ENCODE data around the gene LONRF3. TPM values are rescaled to one million over a fixed set of nuclear protein-coding genes. Genes with fewer than 3 reads are reported as not detected.

LONRF3 gene
- total RNA-seq (10 to 100 TPM in 1 of 2 experiments, 1 to 10 TPM in 1; 8.7 to 10.6 TPM), polyA plus RNA-seq (1 to 10 TPM; 2.5 to 2.8 TPM)

- no peaks in the 10 kb centered on the region for H3K9me3 ChIP-seq (ENCODE audit: control insufficient read depth in 1 of 2, low read length in 2 of 2)
- ChIA-PET POLR2A (ENCODE audit: partially characterized antibody) (interaction anchor here (0.7 to 1.3 kb wide), 6 partner anchors 12 to 35 kb away, joined by 3 to 5 read pairs (median 4); no protein-coding TSS in a partner anchor), CTCF (ENCODE audit: partially characterized antibody) (interaction anchor here (0.8 to 1.9 kb wide), 5 partner anchors 16 to 127 kb away, joined by 3 to 10 read pairs (median 4); no protein-coding TSS in a partner anchor)
- H3K36me3 ChIP-seq (ENCODE audit: insufficient read depth, low read length), result no peaks in the 10 kb centered on the region
- H3K27me3 ChIP-seq (ENCODE audit: insufficient read depth, low read length), result no peaks in the 10 kb centered on the region
- peak; percentile 60 to 82 (median 69) for DNase-seq
- H3K4me1 ChIP-seq (ENCODE audit: insufficient read depth, low read length), result peaks cover 23% of the 10 kb centered on the region
- Mint-ChIP-seq H3K4me3 (peak within 1 kb of the TSS; percentile 89 to 98 (median 92)), H3K27me3 (peaks cover 3 to 6% of the 10 kb centered on the region in 2 donors), H3K27ac (peak within 1 kb of the TSS; percentile 85 to 95 (median 94)), H3K4me1 (peaks cover 3 to 44% (median 15%) of the 10 kb centered on the region in 4 donors), H3K36me3 (peaks cover under 1 to 5% of the 10 kb centered on the region in 2 donors), H3K9me3 (no peaks in the 10 kb centered on the region)
- intact Hi-C loops (cut with micrococcal nuclease), result loop anchor here (2.0 to 10.0 kb wide), 2 partner anchors 19 to 601 kb away; partner anchors contain the start of gene UBE2A
- peak within 1 kb of the TSS; percentile 6 to 57 for H3K4me3 ChIP-seq (ENCODE audit: low read length in 2 of 2)
- H3K27ac ChIP-seq (ENCODE audit: low read depth, low read length), result peak within 1 kb of the TSS; percentile 45
Observed at GRCh38 chrX:118974088-118974907, at the start of gene LONRF3. LONRF3 (plus strand) TSS chrX:118974618; CDS start chrX:118974781, 163 bp downstream.

- CTCF ChIA-PET (ENCODE audit: partially characterized antibody), result no interaction called here
- peaks cover 0 to 2% (median 0%) of the 10 kb centered on the region in 4 donors for H3K4me1 Mint-ChIP-seq
- intact Hi-C loops (cut with micrococcal nuclease), result no loop called here
Observed at GRCh38 chrX:118928151-118928550, 46.3 kb upstream of the LONRF3 start.

GRCh38 chrX:118935352-118935751 is 39.1 kb upstream of the LONRF3 start:
- H3K27ac ChIP-seq (ENCODE audit: low read depth, low read length), result no peak overlapping the region
- H3K4me1 ChIP-seq (ENCODE audit: insufficient read depth, low read length), result no peaks in the 10 kb centered on the region
- no peaks in the 10 kb centered on the region for H3K36me3 ChIP-seq (ENCODE audit: insufficient read depth, low read length)
- no peak overlapping the region for H3K4me3 ChIP-seq (ENCODE audit: low read length in 2 of 2)
- no peaks in the 10 kb centered on the region for H3K9me3 ChIP-seq (ENCODE audit: control insufficient read depth in 1 of 2, low read length in 2 of 2)
- CTCF ChIA-PET (ENCODE audit: partially characterized antibody), result no interaction called here
- H3K27me3 ChIP-seq (ENCODE audit: insufficient read depth, low read length), result no peaks in the 10 kb centered on the region
- peak overlapping the region in 1 of 7 donors; percentile 53 for H3K27ac Mint-ChIP-seq
- no peak for DNase-seq
- POLR2A ChIA-PET (ENCODE audit: partially characterized antibody), result no interaction called here
- H3K36me3 Mint-ChIP-seq, result no peaks in the 10 kb centered on the region
- H3K4me1 Mint-ChIP-seq, result no peaks in the 10 kb centered on the region
- H3K27me3 Mint-ChIP-seq, result peaks cover 0 to 3% of the 10 kb centered on the region in 2 donors
- intact Hi-C loops (cut with micrococcal nuclease), result no loop called here
- peak overlapping the region in 1 of 8 donors; percentile 54 for H3K4me3 Mint-ChIP-seq
- H3K9me3 Mint-ChIP-seq, result peaks cover 0 to 8% (median 3%) of the 10 kb centered on the region in 8 donors

More at GRCh38 chrX:118928151-118928550, 46.3 kb upstream of the LONRF3 start:
- H3K4me1 ChIP-seq (ENCODE audit: insufficient read depth, low read length), result no peaks in the 10 kb centered on the region
- H3K27ac ChIP-seq (ENCODE audit: low read depth, low read length), result no peak overlapping the region
- no peak overlapping the region for H3K4me3 ChIP-seq (ENCODE audit: low read length in 2 of 2)
- Mint-ChIP-seq H3K4me3 (no peak overlapping the region), H3K36me3 (no peaks in the 10 kb centered on the region), H3K9me3 (peaks cover 0 to 4% (median 0%) of the 10 kb centered on the region in 8 donors), H3K27me3 (no peaks in the 10 kb centered on the region), H3K27ac (no peak overlapping the region)
- DNase-seq, result no peak
- no peaks in the 10 kb centered on the region for H3K36me3 ChIP-seq (ENCODE audit: insufficient read depth, low read length)
- no peaks in the 10 kb centered on the region for H3K27me3 ChIP-seq (ENCODE audit: insufficient read depth, low read length)
- POLR2A ChIA-PET (ENCODE audit: partially characterized antibody), result no interaction called here
- H3K9me3 ChIP-seq (ENCODE audit: control insufficient read depth in 1 of 2, low read length in 2 of 2), result no peaks in the 10 kb centered on the region

- no peak overlapping the region for H3K4me3 Mint-ChIP-seq
- CTCF ChIA-PET (ENCODE audit: partially characterized antibody), result no interaction called here
Observed at GRCh38 chrX:118941147-118941546, 33.3 kb upstream of the LONRF3 start.

GRCh38 chrX:118943102-118943501 is 31.3 kb upstream of the LONRF3 start:
- Mint-ChIP-seq H3K27ac (peak overlapping the region in 1 of 7 donors; percentile 27), H3K36me3 (no peaks in the 10 kb centered on the region), H3K9me3 (peaks cover 0 to 2% (median 0%) of the 10 kb centered on the region in 8 donors), H3K4me3 (no peak overlapping the region), H3K4me1 (no peaks in the 10 kb centered on the region), H3K27me3 (no peaks in the 10 kb centered on the region)
- Histone ChIP-seq H3K9me3 (ENCODE audit: control insufficient read depth in 1 of 2, low read length in 2 of 2) (no peaks in the 10 kb centered on the region), H3K27ac (ENCODE audit: low read depth, low read length) (no peak overlapping the region), H3K4me1 (ENCODE audit: insufficient read depth, low read length) (no peaks in the 10 kb centered on the region), H3K36me3 (ENCODE audit: insufficient read depth, low read length) (no peaks in the 10 kb centered on the region), H3K4me3 (ENCODE audit: low read length in 2 of 2) (no peak overlapping the region), H3K27me3 (ENCODE audit: insufficient read depth, low read length) (no peaks in the 10 kb centered on the region)
- DNase-seq, result no peak
- POLR2A ChIA-PET (ENCODE audit: partially characterized antibody), result no interaction called here
- intact Hi-C loops (cut with micrococcal nuclease), result no loop called here
- CTCF ChIA-PET (ENCODE audit: partially characterized antibody), result no interaction called here

More at GRCh38 chrX:118941147-118941546, 33.3 kb upstream of the LONRF3 start:
- no peaks in the 10 kb centered on the region for H3K4me1 ChIP-seq (ENCODE audit: insufficient read depth, low read length)
- H3K27ac ChIP-seq (ENCODE audit: low read depth, low read length), result no peak overlapping the region
- H3K4me3 ChIP-seq (ENCODE audit: low read length in 2 of 2), result no peak overlapping the region
- intact Hi-C loops (cut with micrococcal nuclease), result no loop called here
- no peaks in the 10 kb centered on the region for H3K27me3 ChIP-seq (ENCODE audit: insufficient read depth, low read length)
- no peak for DNase-seq
- H3K4me1 Mint-ChIP-seq, result no peaks in the 10 kb centered on the region
- no peaks in the 10 kb centered on the region for H3K9me3 ChIP-seq (ENCODE audit: control insufficient read depth in 1 of 2, low read length in 2 of 2)
- POLR2A ChIA-PET (ENCODE audit: partially characterized antibody), result no interaction called here
- H3K36me3 Mint-ChIP-seq, result no peaks in the 10 kb centered on the region
- H3K36me3 ChIP-seq (ENCODE audit: insufficient read depth, low read length), result no peaks in the 10 kb centered on the region
- H3K27ac Mint-ChIP-seq, result no peak overlapping the region
- no peaks in the 10 kb centered on the region for H3K27me3 Mint-ChIP-seq
- peaks cover 0 to 2% (median 0%) of the 10 kb centered on the region in 8 donors for H3K9me3 Mint-ChIP-seq

- no peaks in the 10 kb centered on the region for H3K36me3 Mint-ChIP-seq
- no peak overlapping the region for H3K27ac Mint-ChIP-seq
- no peaks in the 10 kb centered on the region for H3K27me3 Mint-ChIP-seq
- no peak overlapping the region for H3K4me3 Mint-ChIP-seq
- no peaks in the 10 kb centered on the region for H3K36me3 ChIP-seq (ENCODE audit: insufficient read depth, low read length)
- ChIA-PET CTCF (ENCODE audit: partially characterized antibody) (no interaction called here), POLR2A (ENCODE audit: partially characterized antibody) (no interaction called here)
- H3K27me3 ChIP-seq (ENCODE audit: insufficient read depth, low read length), result no peaks in the 10 kb centered on the region
- no peak for DNase-seq
- intact Hi-C loops (cut with micrococcal nuclease), result no loop called here
- no peaks in the 10 kb centered on the region for H3K4me1 Mint-ChIP-seq
- H3K27ac ChIP-seq (ENCODE audit: low read depth, low read length), result no peak overlapping the region
- peaks cover 0 to 2% (median 0%) of the 10 kb centered on the region in 8 donors for H3K9me3 Mint-ChIP-seq
- no peaks in the 10 kb centered on the region for H3K4me1 ChIP-seq (ENCODE audit: insufficient read depth, low read length)
- no peaks in the 10 kb centered on the region for H3K9me3 ChIP-seq (ENCODE audit: control insufficient read depth in 1 of 2, low read length in 2 of 2)
- H3K4me3 ChIP-seq (ENCODE audit: low read length in 2 of 2), result no peak overlapping the region
Observed at GRCh38 chrX:118945921-118946320, 28.5 kb upstream of the LONRF3 start.

GRCh38 chrX:118948270-118948669 is 26.1 kb upstream of the LONRF3 start:
- CTCF ChIA-PET (ENCODE audit: partially characterized antibody), result no interaction called here
- POLR2A ChIA-PET (ENCODE audit: partially characterized antibody), result no interaction called here
- Mint-ChIP-seq H3K27me3 (no peaks in the 10 kb centered on the region), H3K4me3 (no peak overlapping the region), H3K4me1 (no peaks in the 10 kb centered on the region), H3K9me3 (no peaks in the 10 kb centered on the region), H3K36me3 (no peaks in the 10 kb centered on the region), H3K27ac (no peak overlapping the region)
- no peaks in the 10 kb centered on the region for H3K4me1 ChIP-seq (ENCODE audit: insufficient read depth, low read length)
- H3K27ac ChIP-seq (ENCODE audit: low read depth, low read length), result no peak overlapping the region
- H3K9me3 ChIP-seq (ENCODE audit: control insufficient read depth in 1 of 2, low read length in 2 of 2), result no peaks in the 10 kb centered on the region
- no peak for DNase-seq
- H3K27me3 ChIP-seq (ENCODE audit: insufficient read depth, low read length), result no peaks in the 10 kb centered on the region
- intact Hi-C loops (cut with micrococcal nuclease), result no loop called here
- no peaks in the 10 kb centered on the region for H3K36me3 ChIP-seq (ENCODE audit: insufficient read depth, low read length)
- H3K4me3 ChIP-seq (ENCODE audit: low read length in 2 of 2), result no peak overlapping the region

All from CD4-positive, alpha-beta memory T cell (primary cell).